NCI-H2107 (cell line): ENCODE results near the gene PIGV.
"Not testable (repeated sequence)": the region's sequence is repeated elsewhere in the genome, so short reads cannot be mapped to it uniquely, and the experiment has no call there.

ENCODE experiments used
- DNase-seq: peaks from one replicate; lab custom pipeline; 2025; lab: John Stamatoyannopoulos, UW

The PIGV gene

DNA sequence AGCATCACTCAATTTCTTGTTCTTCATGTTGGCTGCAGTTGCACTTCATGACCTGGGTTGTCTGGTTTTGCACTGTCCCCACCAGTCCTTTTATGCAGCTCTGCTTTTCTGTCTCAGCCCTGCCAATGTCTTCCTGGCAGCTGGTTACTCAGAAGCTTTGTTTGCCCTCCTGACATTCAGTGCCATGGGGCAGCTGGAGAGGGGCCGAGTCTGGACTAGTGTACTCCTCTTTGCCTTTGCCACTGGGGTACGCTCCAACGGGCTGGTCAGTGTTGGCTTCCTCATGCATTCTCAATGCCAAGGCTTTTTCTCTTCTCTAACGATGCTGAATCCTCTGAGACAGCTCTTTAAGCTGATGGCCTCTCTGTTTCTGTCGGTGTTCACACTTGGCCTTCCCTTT, 6.6 kb downstream of the PIGV start:
- no peak for DNase-seq

DNA sequence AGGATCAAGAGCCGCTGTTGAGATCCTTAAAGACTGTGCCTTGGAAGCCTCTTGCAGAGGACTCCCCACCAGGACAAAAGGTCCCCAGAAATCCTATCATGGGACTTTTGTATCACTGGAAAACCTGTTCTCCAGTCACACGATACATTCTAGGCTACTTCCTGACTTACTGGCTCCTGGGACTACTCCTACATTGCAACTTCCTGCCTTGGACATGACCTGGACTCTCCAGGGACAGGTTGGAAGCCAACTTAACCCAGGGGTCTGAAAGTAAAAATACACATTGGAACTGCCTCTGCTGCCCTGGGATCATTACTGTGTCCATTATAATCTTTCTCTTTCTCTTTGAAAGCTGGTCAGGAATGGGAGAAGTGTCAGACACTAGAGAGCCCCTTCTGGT, 9.9 kb downstream of the PIGV start:
- DNase-seq: no peak

DNA sequence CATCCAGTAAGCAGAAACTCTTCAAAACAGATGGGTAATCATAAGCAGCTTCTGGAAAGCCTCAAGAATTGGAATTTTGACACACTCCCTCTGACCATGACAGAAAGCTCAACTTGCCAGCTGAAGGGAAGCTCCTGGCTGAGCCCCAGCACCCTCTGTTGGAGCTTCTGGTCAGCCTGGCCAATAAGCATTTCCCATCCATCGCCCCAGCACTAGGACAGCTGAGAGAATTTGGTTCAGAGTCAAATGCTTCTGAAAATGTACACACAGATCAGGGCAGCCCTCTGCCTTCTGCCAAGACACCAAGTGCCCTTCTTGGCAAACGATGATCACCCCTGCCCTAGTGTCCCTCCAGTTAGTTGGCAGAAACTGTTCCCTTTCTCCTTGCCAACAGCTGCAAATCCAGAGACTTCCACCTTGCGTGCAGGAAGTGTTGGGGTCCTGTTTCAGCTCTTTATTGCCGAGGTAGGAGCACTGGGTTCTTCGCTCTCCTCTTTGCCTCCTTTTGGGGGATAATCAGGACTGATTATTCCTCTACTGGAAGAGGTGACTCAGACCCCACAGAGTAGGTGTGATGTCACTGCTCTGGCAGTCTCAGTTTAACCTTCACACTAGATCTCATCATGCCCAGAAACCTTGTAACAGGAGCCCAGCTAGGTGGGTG, 11.9 kb downstream of the PIGV start:
- DNase-seq: no peak

DNA sequence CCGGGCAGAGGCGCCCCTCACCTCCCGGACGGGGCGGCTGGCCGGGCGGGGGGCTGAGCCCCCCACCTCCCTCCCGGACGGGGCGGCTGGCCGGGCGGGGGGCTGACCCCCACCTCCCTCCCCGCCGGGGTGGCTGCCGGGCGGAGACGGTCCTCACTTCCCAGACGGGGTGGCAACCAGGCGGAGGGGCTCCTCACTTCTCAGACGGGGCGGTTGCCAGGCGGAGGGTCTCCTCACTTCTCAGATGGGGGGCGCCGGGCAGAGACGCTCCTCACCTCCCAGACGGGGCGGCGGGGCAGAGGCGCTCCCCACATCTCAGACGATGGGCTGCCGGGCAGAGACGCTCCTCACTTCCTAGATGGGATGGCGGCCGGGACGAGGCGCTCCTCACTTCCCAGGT, 16.2 kb downstream of the PIGV start:
- DNase-seq: not testable (repeated sequence)

DNA sequence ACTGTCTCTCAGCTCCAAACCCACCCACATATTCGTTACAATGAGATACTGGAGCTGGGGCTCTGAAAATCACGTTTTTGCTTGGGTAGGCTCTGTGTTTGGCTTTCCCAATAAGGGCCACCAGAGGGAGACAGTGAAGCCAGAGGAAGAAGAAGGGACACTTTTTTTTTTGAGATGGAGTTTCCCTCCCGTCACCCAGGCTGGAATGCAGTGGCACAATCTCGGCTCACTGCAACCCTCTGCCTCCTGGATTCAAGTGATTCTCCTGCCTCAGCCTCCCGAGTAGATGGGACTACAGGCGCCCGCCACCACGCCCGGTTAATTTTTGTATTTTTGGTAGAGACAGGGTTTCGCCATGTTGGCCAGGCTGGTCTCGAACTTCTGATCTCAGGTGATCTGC, 22.4 kb downstream of the PIGV start:
- peak; percentile 57 for DNase-seq

DNA sequence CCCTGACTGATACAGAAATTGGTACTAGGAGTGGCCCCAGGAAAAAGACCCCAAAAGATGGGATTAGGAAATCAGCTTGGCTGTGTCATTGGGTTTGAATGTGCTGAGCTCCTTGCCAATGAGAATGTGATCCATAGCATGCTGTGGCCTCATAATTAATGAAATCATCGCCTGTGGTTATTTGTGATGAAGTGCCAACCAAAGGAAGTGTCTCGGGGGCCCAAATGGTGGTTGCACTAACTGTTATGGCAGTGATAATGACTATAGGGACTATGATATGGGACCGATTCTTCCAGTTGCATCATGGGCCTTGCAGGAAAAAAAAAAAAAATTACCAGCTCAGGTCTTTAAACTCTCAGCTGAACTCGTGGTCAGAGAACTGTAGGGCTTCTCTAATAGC, 23.3 kb downstream of the PIGV start:
- no peak for DNase-seq

DNA sequence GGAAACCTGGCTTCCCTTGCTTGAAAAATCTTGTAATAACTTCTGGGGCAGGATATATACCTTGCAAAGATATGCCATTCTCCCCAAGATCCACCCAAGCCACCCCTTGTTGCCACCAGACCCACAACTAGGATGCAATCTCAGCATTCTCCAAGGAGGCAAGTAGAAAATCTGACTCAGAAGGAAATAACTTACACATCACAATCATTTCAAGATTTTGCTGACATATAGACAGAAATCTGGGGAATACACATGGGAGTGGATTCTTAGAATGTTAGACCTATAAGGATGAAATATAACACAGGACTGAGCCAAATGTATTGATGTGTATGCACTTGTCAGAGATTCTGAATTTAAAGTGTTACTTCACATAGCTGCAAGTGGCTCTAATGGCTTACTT, 24.0 kb downstream of the PIGV start:
- DNase-seq: no peak

DNA sequence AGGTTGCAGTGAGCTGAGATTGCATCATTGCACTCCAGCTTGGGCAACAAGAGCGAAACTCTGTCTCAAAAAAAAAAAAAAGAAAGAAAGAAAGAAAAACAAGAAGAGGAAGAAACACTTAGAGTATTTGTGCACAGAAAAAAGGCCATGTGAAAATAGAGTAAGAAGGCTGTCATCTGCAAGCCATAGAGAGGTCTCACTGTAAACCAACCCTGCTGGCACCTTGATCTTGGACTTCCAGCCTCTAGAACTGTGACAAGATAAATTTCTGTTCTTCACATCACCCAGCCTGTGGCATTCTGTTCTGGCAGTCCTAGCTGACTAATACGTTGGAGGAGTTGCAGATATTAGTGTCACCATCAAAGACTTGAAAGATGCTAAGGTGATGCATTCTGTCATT, 26.6 kb downstream of the PIGV start:
- no peak for DNase-seq

DNA sequence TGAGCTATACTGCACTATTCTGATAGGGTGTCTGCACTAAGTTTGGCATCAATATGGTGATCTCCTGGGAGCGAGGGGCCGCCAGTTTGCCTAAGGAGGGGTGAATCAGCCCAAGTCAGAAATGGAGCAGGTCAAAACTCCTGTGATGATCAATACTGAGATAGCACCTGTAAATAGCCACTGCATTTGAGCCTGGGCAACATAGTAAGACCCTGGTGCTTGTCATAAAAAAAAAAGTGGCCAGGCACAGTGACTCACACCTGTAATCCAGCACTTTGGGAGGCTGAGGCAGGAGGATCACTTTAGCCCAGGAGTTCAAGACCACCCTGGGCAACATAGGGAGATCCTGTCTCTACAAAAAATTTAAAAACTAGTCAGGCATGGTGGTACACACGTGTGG, 27.1 kb downstream of the PIGV start:
- no peak for DNase-seq

DNA sequence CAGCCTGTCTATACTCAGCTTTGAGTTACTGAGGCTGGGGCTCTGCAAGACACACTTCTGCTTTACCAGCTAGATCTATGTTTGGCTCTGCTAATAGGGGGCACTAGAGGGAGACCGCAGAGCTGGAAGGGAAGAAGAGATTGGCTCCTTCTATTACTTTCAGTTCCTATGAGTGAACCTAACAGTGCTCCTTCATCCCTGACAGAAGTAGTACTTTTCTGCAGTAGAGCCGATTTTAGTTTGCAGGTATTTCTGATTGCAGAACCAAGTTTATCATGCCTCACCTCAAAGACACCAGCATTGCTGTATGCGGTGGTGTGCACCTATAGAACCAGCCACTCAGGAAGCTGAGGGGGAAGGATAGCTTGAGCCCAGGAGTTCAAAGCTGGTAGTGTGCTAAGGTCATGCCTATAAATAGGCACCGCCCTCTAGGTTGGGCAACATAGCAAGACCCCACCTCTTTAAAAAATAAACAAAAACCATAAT, 33.1 kb downstream of the PIGV start:
- no peak for DNase-seq

DNA sequence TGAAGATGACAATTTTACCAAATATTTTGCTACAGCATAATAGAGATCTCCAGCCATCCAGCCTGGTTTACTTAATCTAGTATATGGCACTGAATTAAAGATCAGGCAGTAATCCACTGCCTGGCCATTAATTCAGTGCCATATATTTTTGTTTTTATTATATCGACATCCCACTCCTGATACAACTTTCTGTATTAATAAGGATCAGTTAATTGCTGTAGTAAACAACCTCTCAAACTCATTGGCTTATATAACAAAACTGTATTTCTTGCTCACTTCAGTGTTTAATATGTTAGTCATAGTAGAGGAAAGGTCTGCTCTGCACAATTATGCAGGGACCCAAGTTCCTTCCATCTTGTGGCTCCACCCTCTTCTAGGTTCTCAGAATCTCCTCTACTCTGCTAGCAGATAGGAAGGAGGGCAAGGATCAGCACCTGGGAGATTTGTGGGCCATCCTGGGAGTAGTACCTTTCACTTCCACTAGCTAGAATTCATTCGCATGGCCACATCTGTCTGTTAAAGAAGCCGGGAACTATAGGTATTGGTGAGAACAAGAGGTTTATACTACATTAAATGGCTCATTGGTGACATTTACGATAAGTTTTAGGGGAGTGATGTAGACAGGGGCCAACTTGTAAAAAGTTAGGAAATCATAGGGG, 35.1 kb downstream of the PIGV start:
- no peak for DNase-seq

DNA sequence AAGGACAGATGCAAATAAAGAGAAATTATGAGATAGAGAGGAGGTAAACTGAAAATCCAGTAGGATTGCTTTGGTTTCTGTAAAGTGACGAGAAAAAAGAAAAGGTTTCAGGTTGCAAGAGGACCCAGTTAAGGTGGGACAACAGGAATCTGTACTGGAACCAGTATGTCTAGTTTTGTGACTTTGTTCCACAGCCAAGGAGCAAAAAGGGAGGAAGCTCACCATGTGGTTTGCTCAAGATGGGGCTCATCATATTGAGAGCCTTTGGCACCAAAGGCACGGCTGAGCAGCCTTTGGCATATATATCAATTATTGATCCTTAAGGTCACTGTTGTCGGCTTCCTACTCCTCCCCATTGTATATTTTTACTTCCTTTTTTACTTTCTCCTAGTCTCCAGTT, 37.0 kb downstream of the PIGV start:
- DNase-seq: no peak

DNA sequence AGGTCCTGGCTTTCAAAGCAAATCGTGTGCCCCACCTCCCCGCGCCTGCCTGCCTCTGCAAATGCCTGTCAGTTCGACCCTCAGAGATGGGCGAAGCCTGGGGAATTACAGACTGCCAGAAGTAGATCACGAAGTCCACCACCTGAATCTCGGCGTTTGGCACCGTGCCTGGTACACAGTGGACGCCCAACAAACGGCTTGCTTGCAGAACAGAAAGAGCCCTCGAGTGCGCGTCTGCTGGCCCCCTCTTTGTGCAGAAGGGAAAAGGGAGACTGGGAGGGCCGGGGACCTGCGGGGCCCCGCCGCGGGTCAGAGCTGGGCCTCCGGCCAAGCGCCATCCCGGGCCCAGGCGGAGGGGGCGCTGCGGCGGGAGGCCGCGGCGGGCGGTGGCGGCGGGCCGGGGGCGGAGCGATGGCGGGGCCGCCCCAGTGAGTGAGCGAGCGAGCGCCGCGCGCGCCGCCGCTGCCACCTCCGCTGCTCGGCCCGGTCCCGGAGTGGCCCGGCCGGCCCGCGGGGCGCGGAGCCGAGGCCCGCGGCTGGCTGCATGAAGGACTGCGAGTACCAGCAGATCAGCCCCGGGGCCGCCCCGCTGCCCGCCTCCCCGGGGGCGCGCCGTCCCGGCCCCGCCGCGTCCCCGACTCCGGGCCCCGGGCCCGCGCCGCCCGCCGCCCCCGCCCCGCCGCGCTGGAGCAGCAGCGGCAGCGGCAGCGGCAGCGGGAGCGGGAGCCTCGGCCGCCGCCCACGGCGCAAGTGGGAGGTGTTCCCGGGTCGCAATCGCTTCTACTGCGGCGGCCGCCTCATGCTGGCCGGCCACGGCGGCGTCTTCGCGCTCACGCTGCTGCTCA, 38.7 kb downstream of the PIGV start, which contains the start of gene ZDHHC18:
Gene ZDHHC18, plus strand, starts transcription at position 428 of the 845 bp plus-strand sequence. Its CDS starts 117 bp downstream, at position 545.
- peak; percentile 34 for DNase-seq

DNA sequence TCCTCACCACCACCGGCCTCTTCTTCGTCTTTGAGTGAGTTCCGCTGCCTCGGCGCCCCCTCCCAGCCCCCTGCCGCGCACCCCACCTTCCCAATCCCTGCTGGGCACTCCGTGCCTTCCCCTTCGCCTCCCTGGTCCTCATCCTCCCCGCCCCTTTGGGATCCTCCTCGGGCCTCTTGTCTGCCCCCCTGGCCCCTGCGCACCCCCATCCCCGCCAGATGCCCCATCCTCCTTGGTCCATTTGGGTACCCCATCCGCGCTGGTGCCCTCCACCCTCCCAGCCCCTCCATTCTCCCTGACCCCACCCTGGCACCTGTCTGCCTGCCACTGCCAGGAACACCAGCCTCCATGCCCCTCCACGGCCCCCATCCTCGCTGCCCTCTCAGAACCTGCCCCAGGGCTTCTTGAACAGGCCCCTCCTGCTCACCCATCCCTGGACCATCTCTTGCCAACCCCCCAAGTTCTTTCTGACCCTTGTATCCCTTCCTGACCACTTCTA, 39.4 kb downstream of the PIGV start:
- DNase-seq: no peak

DNA sequence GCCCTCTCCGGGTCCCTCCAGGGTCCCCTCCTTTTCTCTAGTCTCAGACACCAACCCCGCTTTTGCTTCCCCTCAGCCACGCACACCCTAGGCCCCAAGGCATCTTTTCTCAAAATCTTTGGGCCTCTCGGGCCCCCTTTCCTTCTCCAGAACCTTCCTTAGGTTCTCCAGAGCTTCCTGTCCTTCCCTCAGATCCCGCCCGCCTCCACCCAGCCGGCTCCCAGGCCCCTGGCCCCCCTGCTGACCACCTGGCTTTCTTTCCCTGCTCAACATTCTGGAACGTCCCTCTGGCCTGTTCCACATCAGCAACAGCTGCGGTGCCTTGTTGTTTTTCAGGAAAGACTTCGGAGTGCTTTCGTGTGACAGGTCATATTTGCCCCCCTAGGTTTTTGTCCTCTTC, 39.9 kb downstream of the PIGV start:
- DNase-seq: no peak

DNA sequence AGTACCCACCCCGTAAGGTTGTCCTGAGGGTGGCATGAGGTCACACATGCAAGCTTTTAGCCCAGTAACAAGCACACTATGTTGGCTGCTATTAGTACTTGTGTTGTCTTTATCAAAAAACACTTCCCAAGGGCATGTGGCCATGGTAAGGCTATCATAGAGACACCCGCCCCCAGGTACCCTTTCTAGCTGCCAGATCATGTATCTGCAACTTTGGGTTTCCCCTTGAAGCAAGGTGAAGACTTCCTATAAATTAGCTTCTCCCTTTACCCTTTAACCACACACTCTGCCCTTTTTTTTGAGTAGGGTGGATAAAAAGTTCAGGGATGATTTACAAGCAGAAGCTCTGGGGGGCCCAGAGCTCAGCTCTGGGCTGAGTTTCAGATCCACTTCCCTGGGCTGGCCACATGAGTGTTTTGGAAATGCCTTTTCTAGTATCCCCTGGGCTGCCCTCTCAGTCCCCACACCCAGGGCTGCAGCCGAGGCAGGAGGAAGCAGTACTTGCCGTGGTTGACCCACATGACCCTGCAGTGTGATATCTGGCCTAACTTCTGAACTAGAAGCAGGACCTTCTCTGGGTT, 40.8 kb downstream of the PIGV start:
- DNase-seq: no peak

DNA sequence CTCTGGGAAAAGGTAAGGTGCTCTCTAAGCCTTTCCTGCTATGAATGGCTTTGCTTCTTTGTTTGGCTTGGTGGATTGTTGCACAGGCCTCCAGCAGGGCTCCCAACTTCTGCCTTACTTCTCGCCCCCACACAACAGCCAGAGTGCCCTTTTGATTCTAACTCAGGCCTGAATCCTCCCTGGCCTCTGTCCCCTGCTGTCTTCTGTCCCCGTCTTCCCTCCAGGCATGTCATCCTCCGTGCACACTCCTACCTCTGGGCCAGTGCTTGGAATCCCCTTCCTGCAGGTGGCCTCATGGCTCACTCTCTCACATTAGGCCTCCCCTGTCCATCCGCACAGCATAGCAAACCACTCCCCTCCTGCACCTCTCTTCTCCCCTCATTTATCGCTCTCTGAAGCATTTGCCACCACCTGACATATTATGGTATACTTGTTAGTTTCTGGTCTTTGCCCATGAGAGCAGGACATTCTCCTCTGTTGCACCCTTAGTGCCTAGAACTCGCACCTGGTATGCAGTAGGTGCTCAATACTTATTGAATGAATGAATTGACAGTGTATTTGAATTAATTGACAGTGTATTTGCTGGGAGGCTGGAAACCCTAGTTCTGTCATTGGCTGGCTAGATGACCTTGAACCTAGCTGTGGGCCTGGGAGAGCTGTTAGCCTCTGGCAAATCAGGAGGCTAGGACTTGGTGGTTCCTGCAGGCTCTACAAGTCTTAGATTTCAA, 41.6 kb downstream of the PIGV start:
- DNase-seq: no peak

DNA sequence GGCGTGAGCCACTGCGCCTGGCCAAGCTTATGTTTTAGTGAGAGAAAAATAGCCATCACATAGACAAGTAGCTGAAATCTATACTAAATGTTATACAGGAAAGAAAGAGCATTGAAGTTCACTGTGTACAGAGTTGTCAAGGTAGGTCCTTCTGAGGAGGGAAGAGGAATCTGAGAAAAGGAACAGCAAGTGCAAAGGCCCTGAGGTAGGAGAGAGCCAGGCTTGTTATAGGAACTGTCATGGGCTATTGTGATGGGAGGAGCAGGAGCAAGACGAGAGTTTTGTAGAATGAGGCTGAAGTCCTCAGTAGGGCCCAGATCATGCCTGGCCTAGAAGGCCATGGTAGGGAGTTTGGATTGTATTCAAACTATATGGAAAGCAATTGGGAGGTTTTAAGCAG, 43.3 kb downstream of the PIGV start:
- no peak for DNase-seq

DNA sequence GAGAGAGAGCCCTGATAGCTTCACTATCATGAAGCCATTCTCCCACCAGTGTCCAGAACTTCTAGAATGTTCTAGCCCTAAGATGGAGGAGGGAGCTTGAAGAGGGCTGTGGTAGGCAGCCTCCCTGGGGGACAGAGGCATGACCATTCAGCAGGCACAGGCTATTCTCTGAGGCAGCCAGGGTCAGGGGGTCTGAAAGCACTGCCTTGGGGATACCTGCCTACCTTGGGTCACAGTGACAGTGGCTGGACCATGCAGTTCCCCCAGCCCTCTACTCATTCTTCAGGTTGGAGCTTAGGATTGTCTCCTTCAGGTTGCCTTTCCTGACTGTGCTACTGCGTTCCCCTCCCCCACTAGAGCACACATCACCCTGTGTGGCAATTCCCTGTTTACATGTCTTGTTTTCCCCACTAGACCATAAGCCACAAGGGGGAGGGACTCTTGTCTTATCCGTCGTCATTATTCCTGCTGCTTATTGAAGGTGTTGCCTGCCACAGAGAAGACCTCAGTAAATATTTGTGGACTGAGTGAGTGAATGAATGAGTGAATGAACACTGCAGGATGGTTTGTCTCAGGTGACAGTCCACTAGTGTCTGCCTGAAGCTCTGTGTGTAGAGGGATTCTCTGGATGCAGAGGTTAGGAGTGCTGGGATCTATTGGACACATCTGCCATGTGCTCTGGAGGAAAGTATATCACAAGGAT, 43.9 kb downstream of the PIGV start:
- DNase-seq: no peak

DNA sequence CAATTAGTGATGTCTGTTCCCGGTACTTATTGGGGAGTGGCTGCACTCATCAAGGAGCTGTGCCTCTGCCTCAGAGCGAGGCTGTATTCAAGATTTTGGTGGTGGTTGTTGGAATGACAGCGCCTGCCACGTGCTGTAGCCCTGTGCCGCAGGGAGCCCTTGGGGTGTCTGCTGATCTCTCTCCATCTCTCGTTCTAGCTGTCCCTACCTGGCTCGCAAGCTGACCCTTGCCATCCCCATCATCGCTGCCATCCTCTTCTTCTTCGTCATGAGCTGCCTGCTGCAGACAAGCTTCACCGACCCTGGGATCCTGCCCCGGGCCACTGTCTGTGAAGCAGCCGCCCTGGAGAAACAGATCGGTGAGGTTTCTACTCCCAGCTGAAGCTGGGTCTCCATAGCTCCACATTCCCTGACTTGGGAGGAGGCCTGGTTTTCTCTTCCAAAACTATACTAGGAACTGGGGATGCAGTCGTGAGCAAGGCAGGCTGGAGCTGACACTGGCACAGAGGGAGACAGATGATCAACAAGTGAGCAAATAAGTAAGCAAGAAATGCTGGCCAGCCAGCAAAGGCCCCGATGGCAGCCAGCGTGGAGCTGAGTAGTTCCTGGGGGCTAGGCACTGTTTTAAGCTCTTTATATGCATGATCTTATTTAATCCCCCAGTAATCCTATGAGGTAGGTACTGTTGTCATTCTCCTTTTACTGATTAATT, 44.7 kb downstream of the PIGV start:
- no peak for DNase-seq
